Effector memory CD4-positive, alpha-beta T cell (primary cell): ENCODE data around the gene DNAJC9.

Experiments
- DNase-seq, 3 donors: peaks; one replicate each; pipeline ENCODE4 v3.0.0-alpha.2; 2020
- H3K27ac ChIP-seq: 2 replicates; pipeline ENCODE4 v1.7.0; 2013; ENCODE audit warnings: mild to moderate bottlenecking, low read length, moderate library complexity; ENCODE audit not compliant: insufficient read depth, poor library complexity, severe bottlenecking
- H3K27me3 ChIP-seq: replicated peaks from 2 replicates; pipeline ENCODE4 v1.7.0; 2013; ENCODE audit warnings: mild to moderate bottlenecking, low read length; ENCODE audit not compliant: insufficient read depth, control insufficient read depth, poor library complexity, severe bottlenecking
- H3K36me3 ChIP-seq: 2 replicates; pipeline ENCODE4 v1.7.0; 2013; ENCODE audit warnings: mild to moderate bottlenecking, low read length, moderate library complexity; ENCODE audit not compliant: control insufficient read depth, insufficient read depth
- H3K4me1 ChIP-seq: 2 replicates; pipeline ENCODE4 v1.7.0; 2013; ENCODE audit warnings: low read length, mild to moderate bottlenecking; ENCODE audit not compliant: control insufficient read depth, insufficient read depth, poor library complexity, severe bottlenecking
- H3K4me3 ChIP-seq: 2 replicates; pipeline ENCODE4 v1.7.0; 2013; ENCODE audit warnings: low read length, low read depth, mild to moderate bottlenecking; ENCODE audit not compliant: insufficient read depth, poor library complexity, severe bottlenecking
- H3K9me3 ChIP-seq: 2 replicates; pipeline ENCODE4 v1.7.0; 2013; ENCODE audit warnings: mild to moderate bottlenecking, low read length, moderate library complexity; ENCODE audit not compliant: control insufficient read depth

Gene DNAJC9

DNA sequence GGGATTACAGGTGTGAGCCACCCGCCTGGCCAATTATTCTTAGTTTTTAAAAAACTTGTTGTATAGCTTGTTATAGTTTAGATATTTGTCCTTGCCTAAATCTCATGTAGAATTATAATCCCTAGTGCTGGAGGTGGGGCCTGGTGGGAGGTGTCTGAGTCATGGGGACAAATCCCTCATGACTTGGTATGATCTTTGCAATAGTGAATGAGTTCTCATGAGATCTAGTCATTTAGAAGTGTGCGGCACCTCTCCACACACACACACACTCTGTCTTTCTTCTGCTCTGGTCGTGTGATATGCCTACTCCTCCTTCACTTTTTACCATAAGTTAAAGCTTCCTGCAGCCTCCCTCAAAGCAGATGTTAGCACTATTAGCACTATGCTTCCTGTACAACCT lies 42.0 kb downstream of the DNAJC9 start:
- Histone ChIP-seq H3K9me3 (no peaks in the 10 kb centered on the region), H3K27ac (no peak overlapping the region), H3K4me1 (no peaks in the 10 kb centered on the region), H3K36me3 (no peaks in the 10 kb centered on the region), H3K27me3 (no peaks in the 10 kb centered on the region), H3K4me3 (no peak overlapping the region)
- DNase-seq: no peak
